Progenitor cell of endocrine pancreas (in vitro differentiated cells): Measurements from ENCODE around the gene ASH1L. TPM values are rescaled to one million over a fixed set of nuclear protein-coding genes. Genes with fewer than 3 reads are reported as not detected.
"Not testable (repeated sequence)": the region's sequence is repeated elsewhere in the genome, so short reads cannot be mapped to it uniquely, and the experiment has no call there.

Experiments
- DNase-seq: peaks from one replicate; pipeline ENCODE4 v3.0.0; 2021; ENCODE audit warnings: low spot score; ENCODE audit not compliant: unreplicated experiment
- H3K27ac Mint-ChIP-seq: 2 replicates; pipeline ENCODE4 v1.8.0; 2021; ENCODE audit warnings: mild to moderate bottlenecking, moderate library complexity, mixed read lengths
- H3K27me3 Mint-ChIP-seq: 2 replicates; pipeline ENCODE4 v1.8.0; 2021; ENCODE audit warnings: mixed read lengths
- H3K36me3 Mint-ChIP-seq: 2 replicates; pipeline ENCODE4 v1.8.0; 2022; ENCODE audit warnings: mixed read lengths; ENCODE audit not compliant: insufficient read depth
- H3K4me1 Mint-ChIP-seq: 2 replicates; pipeline ENCODE4 v1.8.0; 2021; ENCODE audit warnings: low read depth, mixed read lengths
- H3K4me3 Mint-ChIP-seq: 2 replicates; pipeline ENCODE4 v1.8.0; 2021; ENCODE audit warnings: low read depth, mild to moderate bottlenecking, moderate library complexity, mixed read lengths
- H3K9me3 Mint-ChIP-seq: 2 replicates; pipeline ENCODE4 v1.8.0; 2021; ENCODE audit warnings: low read depth, mixed read lengths
- total RNA-seq: library from RNA; stranded (reverse); gene quantifications from 2 replicates; pipeline ENCODE4 v1.2.1, GENCODE V29; 2021
- TF ChIP-seq, protein P1 (sequence below): fragments of 200-600 bp; sonication (generic); IDR thresholded peaks from one replicate; pipeline ENCODE4 v1.5.0; 2021; ENCODE audit warnings: antibody characterized with exemption, mild to moderate bottlenecking; ENCODE audit not compliant: unreplicated experiment

Gene ASH1L
- total RNA-seq, 1 donor from 2014 or later: 51.3 TPM

DNA sequence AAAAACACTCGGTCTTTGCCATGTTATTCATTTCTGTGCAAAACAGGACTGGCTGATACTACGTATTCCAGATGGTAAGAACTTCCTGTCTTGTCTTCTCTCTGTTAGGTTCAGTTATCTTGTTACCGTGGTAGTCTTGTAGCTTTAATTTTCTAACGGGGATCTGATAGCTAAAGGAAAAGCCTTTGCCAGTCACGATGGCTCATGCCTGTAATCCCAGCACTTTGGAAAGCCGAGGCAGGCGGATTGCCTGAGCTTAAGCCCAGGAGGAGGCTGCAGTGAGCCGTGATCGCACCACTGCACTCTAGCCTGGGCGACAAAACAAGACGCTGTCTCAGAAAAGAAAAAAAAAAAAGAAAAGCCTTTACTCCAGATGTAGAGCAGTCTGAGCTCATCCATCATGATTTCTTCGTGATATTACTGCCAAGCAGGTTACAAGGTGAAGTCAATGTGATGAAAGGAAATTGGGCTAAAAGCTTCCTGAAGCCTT is 36.3 kb upstream of the ASH1L start:
- DNase-seq: no peak
- Mint-ChIP-seq H3K4me1 (peaks cover 11% of the 10 kb centered on the region), H3K4me3 (peak overlapping the region; percentile 12), H3K27me3 (no peaks in the 10 kb centered on the region), H3K36me3 (no peaks in the 10 kb centered on the region), H3K27ac (peak overlapping the region; percentile 81), H3K9me3 (no peaks in the 10 kb centered on the region)
- TF ChIP-seq, protein P1, sequence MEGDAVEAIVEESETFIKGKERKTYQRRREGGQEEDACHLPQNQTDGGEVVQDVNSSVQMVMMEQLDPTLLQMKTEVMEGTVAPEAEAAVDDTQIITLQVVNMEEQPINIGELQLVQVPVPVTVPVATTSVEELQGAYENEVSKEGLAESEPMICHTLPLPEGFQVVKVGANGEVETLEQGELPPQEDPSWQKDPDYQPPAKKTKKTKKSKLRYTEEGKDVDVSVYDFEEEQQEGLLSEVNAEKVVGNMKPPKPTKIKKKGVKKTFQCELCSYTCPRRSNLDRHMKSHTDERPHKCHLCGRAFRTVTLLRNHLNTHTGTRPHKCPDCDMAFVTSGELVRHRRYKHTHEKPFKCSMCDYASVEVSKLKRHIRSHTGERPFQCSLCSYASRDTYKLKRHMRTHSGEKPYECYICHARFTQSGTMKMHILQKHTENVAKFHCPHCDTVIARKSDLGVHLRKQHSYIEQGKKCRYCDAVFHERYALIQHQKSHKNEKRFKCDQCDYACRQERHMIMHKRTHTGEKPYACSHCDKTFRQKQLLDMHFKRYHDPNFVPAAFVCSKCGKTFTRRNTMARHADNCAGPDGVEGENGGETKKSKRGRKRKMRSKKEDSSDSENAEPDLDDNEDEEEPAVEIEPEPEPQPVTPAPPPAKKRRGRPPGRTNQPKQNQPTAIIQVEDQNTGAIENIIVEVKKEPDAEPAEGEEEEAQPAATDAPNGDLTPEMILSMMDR: no peak

DNA sequence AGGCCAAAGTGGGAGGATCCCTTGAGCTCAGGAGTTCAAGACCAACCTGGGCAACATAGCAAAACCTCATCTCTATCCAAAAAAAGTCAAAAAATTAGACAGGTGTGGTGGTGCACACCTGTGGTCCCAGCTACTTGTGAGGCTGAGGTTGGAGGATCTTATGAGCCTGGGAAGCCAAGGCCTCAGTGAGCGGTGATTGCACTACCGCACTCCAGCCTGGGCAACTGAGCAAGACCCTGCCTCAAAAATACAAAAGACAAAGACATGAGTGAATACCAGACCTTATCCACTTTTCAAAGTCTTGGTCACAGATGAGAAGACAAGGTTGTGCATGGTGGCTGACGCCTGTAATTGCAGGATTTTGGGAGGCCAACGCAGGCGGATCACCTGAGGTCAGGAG is 34.3 kb upstream of the ASH1L start:
- Mint-ChIP-seq H3K27me3 (no peaks in the 10 kb centered on the region), H3K4me3 (no peak overlapping the region), H3K36me3 (no peaks in the 10 kb centered on the region), H3K9me3 (no peaks in the 10 kb centered on the region), H3K27ac (no peak overlapping the region), H3K4me1 (peaks cover 11% of the 10 kb centered on the region)
- TF ChIP-seq, protein P1: no peak
- DNase-seq: no peak

DNA sequence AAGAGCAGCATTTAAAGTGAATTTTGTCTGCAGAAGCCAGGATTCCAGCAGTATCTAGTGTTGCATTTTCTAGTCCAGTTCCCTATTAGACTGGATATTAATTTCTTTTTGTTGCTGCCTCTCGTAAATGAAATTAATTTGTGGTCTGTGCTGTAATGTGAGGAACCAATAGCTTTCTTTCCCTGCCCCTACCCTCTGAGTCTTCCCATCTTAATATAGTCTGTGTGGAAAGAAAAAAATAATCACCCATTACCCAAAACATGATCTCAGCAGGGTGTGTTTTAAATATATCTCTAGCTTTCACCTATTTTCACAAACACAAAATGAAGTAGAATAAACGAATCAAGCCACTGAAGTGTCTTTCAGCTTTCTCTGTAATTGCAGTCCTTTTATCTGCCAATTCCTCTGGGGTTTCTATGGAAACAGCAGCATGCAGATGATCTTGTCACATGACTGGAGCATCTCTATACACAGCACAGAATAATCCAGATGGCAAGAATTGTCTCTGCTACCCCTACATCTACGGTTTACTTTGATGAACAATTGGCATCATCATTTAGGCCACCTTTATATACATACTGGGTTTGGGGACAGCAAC is 33.4 kb upstream of the ASH1L start:
- not testable (repeated sequence) for H3K27ac Mint-ChIP-seq, H3K4me3 Mint-ChIP-seq, H3K36me3 Mint-ChIP-seq, H3K27me3 Mint-ChIP-seq, H3K9me3 Mint-ChIP-seq, DNase-seq
- H3K4me1 Mint-ChIP-seq: peaks cover 11% of the 10 kb centered on the region

DNA sequence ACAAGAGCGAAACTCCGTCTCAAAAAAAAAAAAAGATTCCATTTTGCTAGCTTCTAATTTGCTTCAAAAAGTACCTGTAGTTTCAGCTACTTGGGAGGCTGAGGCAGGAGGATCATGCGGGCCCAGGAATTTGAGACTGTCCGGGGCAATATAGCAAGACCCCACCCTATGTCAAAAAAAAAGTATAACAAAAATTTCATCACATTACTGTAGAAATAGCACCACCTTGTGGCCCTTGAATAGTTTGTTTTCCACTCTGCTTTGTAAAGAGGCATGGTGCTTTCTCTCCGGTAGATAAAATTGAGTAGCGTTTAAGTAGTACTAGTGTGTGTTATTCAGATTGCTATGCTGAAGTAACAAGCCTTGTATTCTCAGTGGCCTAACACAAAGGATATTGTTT is 29.2 kb upstream of the ASH1L start:
- H3K27ac Mint-ChIP-seq: no peak overlapping the region
- no peaks in the 10 kb centered on the region for H3K9me3 Mint-ChIP-seq
- TF ChIP-seq, protein P1: peak; percentile 63
- H3K27me3 Mint-ChIP-seq: no peaks in the 10 kb centered on the region
- H3K4me3 Mint-ChIP-seq: no peak overlapping the region
- no peaks in the 10 kb centered on the region for H3K4me1 Mint-ChIP-seq
- no peak for DNase-seq
- no peaks in the 10 kb centered on the region for H3K36me3 Mint-ChIP-seq

DNA sequence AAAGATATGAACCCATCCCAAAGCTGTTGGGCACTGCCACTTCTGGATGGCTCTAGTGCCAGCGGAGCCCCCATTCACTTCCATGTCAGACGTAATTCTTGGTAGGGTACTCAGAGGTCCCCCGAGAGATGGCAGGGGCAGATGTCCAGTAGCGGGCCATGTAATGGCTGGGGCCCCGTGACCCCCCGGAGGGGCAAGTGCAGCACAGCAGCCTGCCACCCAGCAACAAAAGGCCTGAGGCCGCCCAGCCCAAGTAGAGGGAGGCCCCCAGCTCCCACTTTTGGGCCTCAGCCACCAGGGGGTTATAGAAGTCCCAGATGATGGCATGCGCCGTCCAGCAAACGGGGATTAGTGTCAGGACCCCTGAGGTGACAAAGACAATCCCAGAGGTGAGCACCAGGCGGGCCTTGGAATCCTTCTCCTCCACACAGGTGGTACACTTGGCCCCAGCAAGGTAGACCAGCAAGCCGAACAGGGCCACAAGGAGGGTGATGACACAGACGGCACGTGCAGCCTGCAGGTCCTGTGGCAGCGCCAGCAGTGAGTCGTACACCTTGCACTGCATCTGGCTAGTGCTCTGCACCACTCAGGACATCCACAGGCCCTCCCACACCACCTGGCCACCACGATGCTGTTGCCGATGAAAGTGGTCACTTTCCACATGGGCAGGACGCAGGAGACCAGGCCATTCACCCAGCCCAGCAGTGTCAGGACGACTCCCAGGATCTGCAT is 28.1 kb upstream of the ASH1L start:
- H3K36me3 Mint-ChIP-seq, H3K27ac Mint-ChIP-seq, H3K4me1 Mint-ChIP-seq, H3K4me3 Mint-ChIP-seq, H3K9me3 Mint-ChIP-seq, DNase-seq, H3K27me3 Mint-ChIP-seq: not testable (repeated sequence)

DNA sequence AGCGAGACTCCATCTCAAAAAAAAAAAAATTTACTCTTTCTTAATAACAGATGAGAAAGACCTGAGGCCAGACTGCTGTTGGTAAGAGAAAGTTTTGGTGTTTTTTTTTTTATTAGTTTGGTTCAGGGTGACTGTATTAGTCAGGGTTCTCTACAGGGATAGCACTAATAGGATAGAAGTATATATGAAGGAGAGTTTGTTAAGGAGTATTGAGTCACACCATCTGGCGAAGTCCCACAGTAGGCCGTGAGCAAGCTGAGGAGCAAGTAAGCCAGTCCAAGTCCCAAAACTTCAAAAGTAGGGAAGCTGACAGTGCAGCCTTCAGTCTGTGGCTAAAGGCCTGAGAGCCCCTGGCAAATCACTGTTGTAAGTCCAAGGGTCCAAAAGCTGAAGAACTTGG is 26.7 kb upstream of the ASH1L start:
- not testable (repeated sequence) for H3K4me1 Mint-ChIP-seq, H3K9me3 Mint-ChIP-seq, H3K27ac Mint-ChIP-seq, H3K36me3 Mint-ChIP-seq, H3K4me3 Mint-ChIP-seq, H3K27me3 Mint-ChIP-seq, DNase-seq

DNA sequence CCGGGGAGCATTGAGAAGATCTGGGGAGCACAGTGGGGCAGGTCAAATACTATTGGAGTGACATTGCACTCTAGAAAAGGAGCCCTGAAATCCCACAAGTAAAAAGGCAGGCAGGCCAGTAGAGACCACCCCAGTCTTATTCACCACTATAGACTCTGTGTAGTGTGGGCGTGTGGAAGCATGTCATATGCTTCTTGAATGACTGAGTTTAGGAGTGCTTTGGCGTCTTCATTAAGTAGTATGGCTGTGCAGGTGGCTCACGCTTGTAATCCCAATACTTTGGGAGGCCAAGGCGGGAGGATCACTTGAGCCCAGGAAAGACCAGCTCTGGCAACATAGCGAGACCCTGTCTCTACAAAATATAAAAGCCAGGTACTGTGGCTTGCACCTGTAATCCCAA is 21.2 kb upstream of the ASH1L start:
- H3K4me3 Mint-ChIP-seq, DNase-seq, H3K4me1 Mint-ChIP-seq, H3K9me3 Mint-ChIP-seq, H3K36me3 Mint-ChIP-seq, H3K27me3 Mint-ChIP-seq, H3K27ac Mint-ChIP-seq: not testable (repeated sequence)

DNA sequence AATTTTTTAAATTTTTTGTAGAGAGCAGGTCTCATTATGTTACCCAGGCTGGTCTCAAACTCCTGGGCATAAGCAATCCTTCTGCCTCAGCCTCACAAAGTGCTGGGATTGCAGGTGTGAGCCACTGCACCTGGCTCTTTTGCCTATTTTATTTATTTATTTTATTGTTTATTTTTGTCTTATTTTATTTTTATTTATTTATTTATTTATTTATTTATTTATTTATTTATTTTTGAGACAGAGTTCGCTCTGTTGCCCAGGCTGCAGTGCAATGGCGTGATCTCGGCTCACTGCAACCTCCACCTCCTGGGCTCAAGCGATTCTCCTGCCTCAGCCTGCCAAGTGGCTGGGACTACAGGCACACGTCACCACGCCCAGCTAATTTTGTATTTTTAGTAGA is 13.0 kb upstream of the ASH1L start:
- H3K4me1 Mint-ChIP-seq, H3K9me3 Mint-ChIP-seq, DNase-seq, H3K27me3 Mint-ChIP-seq, H3K4me3 Mint-ChIP-seq, H3K36me3 Mint-ChIP-seq, H3K27ac Mint-ChIP-seq: not testable (repeated sequence)
